Activated T-helper 17 cell treated with anti-CD3 and anti-CD28 coated beads, Interleukin-2, amount 50 U/mL, for 72 hours (primary cell): ENCODE measurements around the gene ZEB1. TPM values are rescaled to one million over a fixed set of nuclear protein-coding genes. Genes with fewer than 3 reads are reported as not detected.
"Not testable (repeated sequence)": the region's sequence is repeated elsewhere in the genome, so short reads cannot be mapped to it uniquely, and the experiment has no call there.

ENCODE experiments used
- ATAC-seq: fragments of 150-1000 bp; cut with Tn5 transposase; replicated peaks from 2 replicates; pipeline ENCODE4 v1.10.0; 2021; ENCODE audit warnings: mild to moderate bottlenecking, moderate library complexity
- H3K27ac Mint-ChIP-seq: one replicate; pipeline ENCODE4 v1.8.0; 2022; ENCODE audit warnings: mixed read lengths
- H3K27me3 Mint-ChIP-seq: one replicate; pipeline ENCODE4 v1.8.0; 2022; ENCODE audit warnings: mixed read lengths
- H3K36me3 Mint-ChIP-seq: one replicate; pipeline ENCODE4 v1.8.0; 2022; ENCODE audit warnings: low read depth, mild to moderate bottlenecking, mixed read lengths
- H3K4me1 Mint-ChIP-seq: one replicate; pipeline ENCODE4 v1.8.0; 2022; ENCODE audit warnings: mixed read lengths
- H3K4me3 Mint-ChIP-seq: one replicate; pipeline ENCODE4 v1.8.0; 2022; ENCODE audit warnings: mild to moderate bottlenecking, mixed read lengths
- H3K9me3 Mint-ChIP-seq: one replicate; pipeline ENCODE4 v1.8.0; 2022; ENCODE audit warnings: mixed read lengths
- total RNA-seq, 2 donors: library from RNA; stranded (reverse); gene quantifications; one replicate each; pipeline ENCODE4 v1.2.3, GENCODE V29; 2022

ZEB1 gene
- total RNA-seq, 2 donors from 2014 or later, result 46.5 to 49.2 TPM

- peak; percentile 82 for ATAC-seq
- Mint-ChIP-seq H3K4me3 (no peak overlapping the region), H3K9me3 (no peaks in the 10 kb centered on the region), H3K27me3 (no peaks in the 10 kb centered on the region), H3K36me3 (no peaks in the 10 kb centered on the region), H3K4me1 (peaks cover 28% of the 10 kb centered on the region), H3K27ac (no peak overlapping the region)
These were observed 24.0 kb downstream of the ZEB1 start for GRCh38 chr10:31343009-31343408.

DNA sequence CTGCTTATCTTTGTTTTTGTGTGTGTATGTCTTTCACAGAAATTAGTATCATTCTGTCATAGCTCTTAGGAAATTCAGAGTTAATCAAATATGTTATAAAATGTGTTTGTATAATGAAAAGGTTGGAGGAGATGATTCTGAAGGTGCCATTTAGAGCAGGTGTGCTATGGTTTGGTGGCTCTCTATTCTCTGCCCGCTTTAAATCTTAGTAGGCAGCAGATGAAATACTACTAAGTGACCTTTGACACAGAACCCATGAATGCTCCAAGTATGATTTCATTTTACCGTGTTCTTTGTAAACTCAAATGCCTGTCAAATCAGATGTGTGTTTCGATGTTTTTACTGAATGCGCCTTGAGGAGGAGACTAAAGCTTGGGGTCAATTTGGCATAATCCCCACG, 24.5 kb downstream of the ZEB1 start:
- H3K27me3 Mint-ChIP-seq, result no peaks in the 10 kb centered on the region
- no peaks in the 10 kb centered on the region for H3K9me3 Mint-ChIP-seq
- no peak overlapping the region for H3K4me3 Mint-ChIP-seq
- H3K4me1 Mint-ChIP-seq, result peaks cover 29% of the 10 kb centered on the region
- H3K27ac Mint-ChIP-seq, result no peak overlapping the region
- peak; percentile 57 for ATAC-seq
- H3K36me3 Mint-ChIP-seq, result no peaks in the 10 kb centered on the region

DNA sequence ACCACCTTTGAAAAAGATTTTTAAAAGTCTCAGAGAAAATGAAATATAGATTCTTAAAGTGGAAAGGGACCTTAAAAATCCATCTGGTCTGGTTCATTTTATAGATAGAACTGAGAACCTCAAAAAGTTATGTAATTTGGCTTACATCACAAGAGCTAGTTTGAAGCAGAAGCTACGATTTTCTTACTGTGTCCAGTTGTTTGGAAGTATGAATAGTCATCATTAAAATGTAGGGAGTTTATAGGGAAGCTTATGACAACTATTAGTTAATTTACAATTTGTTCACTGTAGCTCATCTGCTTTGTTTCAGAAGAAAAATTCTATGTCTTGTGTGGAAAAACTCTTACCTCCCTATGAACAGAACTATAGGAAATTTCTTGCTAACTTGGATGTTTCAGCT, 26.9 kb downstream of the ZEB1 start:
- Mint-ChIP-seq H3K27ac (no peak overlapping the region), H3K4me3 (no peak overlapping the region)

DNA sequence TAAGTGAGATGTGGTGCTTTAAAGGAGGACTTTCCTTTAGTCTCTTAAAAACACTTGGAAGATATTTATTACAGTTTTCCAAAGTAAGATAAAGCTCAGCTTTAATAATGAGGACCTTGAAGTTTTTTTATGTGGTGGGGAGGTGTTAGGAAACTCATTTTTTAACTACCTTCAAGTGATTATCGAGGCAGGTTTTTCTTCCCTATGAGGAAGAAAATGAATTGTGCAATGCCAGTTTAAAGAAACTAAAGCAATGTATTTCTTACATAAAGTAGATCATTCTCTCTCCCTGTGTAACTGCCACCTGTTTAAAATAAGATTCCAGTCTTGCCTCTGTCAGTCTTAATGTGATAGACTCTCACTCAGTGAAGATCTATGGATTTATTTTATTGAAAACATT, 27.9 kb downstream of the ZEB1 start:
- Mint-ChIP-seq H3K27me3 (no peaks in the 10 kb centered on the region), H3K36me3 (no peaks in the 10 kb centered on the region), H3K27ac (peak overlapping the region; percentile 72), H3K4me3 (peak overlapping the region; percentile 24), H3K9me3 (no peaks in the 10 kb centered on the region), H3K4me1 (peaks cover 40% of the 10 kb centered on the region)
- ATAC-seq, result no peak

More for the DNA sequence above, 26.9 kb downstream of the ZEB1 start:
- no peak for ATAC-seq
- Mint-ChIP-seq H3K9me3 (no peaks in the 10 kb centered on the region), H3K36me3 (no peaks in the 10 kb centered on the region), H3K27me3 (no peaks in the 10 kb centered on the region), H3K4me1 (peaks cover 40% of the 10 kb centered on the region)

DNA sequence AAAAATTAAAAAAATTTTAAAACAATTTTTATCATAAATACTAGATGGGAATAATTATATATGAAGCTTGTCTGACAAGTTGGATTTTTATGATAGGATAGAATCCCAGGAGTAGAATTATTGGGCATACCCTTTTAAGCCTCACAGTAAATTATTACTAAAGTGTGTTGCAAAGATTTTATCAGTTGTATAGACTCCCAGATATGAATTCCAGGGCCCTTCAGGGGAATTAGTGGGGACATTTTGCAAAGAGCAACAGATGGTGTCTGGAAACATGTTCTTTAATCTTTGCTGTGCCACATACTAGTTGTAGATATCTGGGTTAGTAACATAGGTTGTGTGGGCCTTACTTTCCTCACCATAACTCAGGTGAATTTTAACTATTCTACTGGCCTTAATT, 28.7 kb downstream of the ZEB1 start:
- Mint-ChIP-seq H3K27ac (peak overlapping the region; percentile 56), H3K4me3 (peak overlapping the region; percentile 62), H3K27me3 (no peaks in the 10 kb centered on the region), H3K4me1 (peaks cover 45% of the 10 kb centered on the region), H3K9me3 (no peaks in the 10 kb centered on the region), H3K36me3 (no peaks in the 10 kb centered on the region)
- ATAC-seq, result no peak

DNA sequence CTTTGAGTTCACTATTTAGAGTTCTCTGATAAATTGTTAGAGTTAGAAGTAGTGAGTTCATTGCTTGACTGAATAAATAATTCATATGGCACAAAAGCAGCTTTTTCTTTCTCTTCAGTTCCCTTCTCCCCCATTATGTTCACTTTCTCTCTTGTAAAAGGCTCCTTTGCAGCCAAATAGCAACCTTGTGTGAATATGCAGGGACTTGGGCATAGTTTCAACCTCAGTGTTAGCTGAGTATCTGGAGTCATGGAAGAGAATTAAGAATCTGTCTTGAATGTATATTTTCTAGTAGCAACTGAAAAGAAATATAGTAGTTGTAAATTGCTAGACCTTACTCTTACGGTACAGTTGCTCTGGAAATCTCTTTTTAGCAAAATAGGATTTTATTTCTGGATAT, 31.9 kb downstream of the ZEB1 start:
- no peak overlapping the region for H3K4me3 Mint-ChIP-seq
- no peaks in the 10 kb centered on the region for H3K9me3 Mint-ChIP-seq
- ATAC-seq, result no peak
- H3K27ac Mint-ChIP-seq, result no peak overlapping the region
- H3K4me1 Mint-ChIP-seq, result peaks cover 46% of the 10 kb centered on the region
- H3K27me3 Mint-ChIP-seq, result no peaks in the 10 kb centered on the region
- no peaks in the 10 kb centered on the region for H3K36me3 Mint-ChIP-seq

DNA sequence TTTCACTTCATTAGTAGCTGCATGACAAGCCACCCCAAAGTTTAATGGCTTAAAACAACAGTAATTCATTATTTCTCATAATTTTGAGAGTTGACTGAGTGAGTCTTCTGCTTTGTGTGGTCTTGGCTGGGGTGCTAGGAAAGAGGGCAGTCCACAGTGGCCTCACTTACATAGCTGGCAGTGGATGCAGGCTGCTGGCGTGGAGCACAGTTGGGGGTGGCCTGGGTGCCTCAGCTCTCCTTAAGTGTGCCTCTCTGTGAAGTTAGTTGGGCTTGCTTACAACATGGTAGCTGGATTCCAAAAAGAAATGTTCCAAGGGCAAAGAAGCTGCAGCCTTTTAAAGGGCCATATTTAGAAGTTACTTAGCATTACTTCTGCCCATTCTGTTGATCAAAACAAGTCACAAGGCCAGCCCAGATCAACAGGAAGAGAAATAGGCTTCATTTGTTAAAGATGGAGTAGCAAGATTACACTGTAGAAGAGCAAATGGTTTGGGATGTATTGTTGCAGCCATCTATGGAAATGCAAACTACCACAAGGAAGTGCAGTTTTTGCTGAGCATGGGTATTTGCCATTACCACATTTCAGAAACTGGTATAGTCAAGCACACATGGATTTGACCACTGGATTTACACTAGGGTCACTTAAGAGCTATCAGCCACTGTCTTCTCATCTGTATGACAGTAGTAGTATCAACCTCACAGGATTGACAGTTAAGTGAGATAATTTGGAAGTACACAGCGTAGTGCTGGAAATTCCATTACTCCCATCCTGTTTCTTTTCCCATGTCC, 33.6 kb downstream of the ZEB1 start:
- no peaks in the 10 kb centered on the region for H3K36me3 Mint-ChIP-seq
- peak overlapping the region; percentile 33 for H3K4me3 Mint-ChIP-seq
- peaks cover 48% of the 10 kb centered on the region for H3K4me1 Mint-ChIP-seq
- H3K27ac Mint-ChIP-seq, result peak overlapping the region; percentile 74
- ATAC-seq, result no peak
- no peaks in the 10 kb centered on the region for H3K27me3 Mint-ChIP-seq
- no peaks in the 10 kb centered on the region for H3K9me3 Mint-ChIP-seq

DNA sequence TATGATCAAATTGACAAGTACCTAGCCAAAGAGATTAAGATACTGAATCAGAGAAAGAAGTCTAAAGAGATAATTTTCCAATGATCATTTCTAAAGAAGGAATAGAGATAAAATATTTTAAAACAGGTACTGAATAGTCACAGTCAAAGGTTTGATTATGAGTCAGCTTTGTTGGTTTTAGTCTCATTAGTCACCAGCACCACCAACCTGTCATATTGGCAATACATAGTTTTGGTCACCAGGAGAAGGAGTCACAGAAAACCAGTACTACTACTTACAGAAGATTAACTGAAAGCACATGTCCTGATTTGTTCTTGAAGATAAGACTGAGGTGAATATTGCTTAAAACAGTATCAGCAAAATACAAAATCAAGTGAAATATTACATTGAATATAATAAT, 34.6 kb downstream of the ZEB1 start:
- H3K4me1 Mint-ChIP-seq, result peaks cover 48% of the 10 kb centered on the region
- no peaks in the 10 kb centered on the region for H3K36me3 Mint-ChIP-seq
- peak; percentile 98 for ATAC-seq
- H3K27me3 Mint-ChIP-seq, result no peaks in the 10 kb centered on the region
- H3K9me3 Mint-ChIP-seq, result no peaks in the 10 kb centered on the region
- peak overlapping the region; percentile 74 for H3K27ac Mint-ChIP-seq
- peak overlapping the region; percentile 50 for H3K4me3 Mint-ChIP-seq

DNA sequence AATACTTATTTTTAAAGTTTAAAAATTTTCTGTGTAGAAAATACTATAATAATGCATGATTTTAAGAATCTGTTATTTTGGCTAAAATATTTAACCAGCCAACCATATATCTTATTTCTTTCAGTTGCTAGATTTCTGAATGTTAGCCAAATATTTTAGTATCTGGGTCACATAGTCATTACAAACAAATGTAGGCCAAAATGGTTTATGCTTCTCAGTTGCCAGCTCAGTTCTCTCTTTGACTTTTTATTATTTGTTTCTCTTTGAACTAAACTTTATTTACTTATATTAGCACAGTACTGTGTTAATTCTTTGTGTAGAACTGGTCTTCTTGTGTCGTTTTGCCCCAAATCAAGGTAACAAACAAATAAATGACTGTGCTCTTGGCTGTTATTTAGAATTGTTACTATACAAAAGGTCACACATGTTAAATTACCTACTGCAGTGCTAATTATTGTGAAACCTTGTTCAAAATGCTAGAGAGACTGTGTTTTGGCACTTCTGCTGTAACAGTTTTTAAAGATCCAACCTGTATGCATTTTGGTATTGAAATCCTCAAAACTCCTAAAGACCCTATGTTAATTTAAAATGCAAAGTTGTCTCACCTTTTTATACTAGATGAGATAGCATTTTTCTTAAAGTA, 39.8 kb downstream of the ZEB1 start:
- H3K4me3 Mint-ChIP-seq, result no peak overlapping the region
- no peaks in the 10 kb centered on the region for H3K27me3 Mint-ChIP-seq
- peaks cover 24% of the 10 kb centered on the region for H3K4me1 Mint-ChIP-seq
- H3K9me3 Mint-ChIP-seq, result no peaks in the 10 kb centered on the region
- peaks cover 11% of the 10 kb centered on the region for H3K36me3 Mint-ChIP-seq
- no peak for ATAC-seq
- no peak overlapping the region for H3K27ac Mint-ChIP-seq

GRCh38 chr10:31359979-31360378, 41.0 kb downstream of the ZEB1 start:
- no peak for ATAC-seq
- H3K4me3 Mint-ChIP-seq, result no peak overlapping the region
- peaks cover 22% of the 10 kb centered on the region for H3K4me1 Mint-ChIP-seq
- H3K9me3 Mint-ChIP-seq, result no peaks in the 10 kb centered on the region
- H3K27ac Mint-ChIP-seq, result no peak overlapping the region
- no peaks in the 10 kb centered on the region for H3K27me3 Mint-ChIP-seq
- H3K36me3 Mint-ChIP-seq, result peaks cover 11% of the 10 kb centered on the region

GRCh38 chr10:31361475-31361874, 42.5 kb downstream of the ZEB1 start:
- H3K4me3 Mint-ChIP-seq, H3K9me3 Mint-ChIP-seq, H3K27me3 Mint-ChIP-seq, ATAC-seq, H3K27ac Mint-ChIP-seq: not testable (repeated sequence)
- H3K36me3 Mint-ChIP-seq, result peaks cover 11% of the 10 kb centered on the region
- H3K4me1 Mint-ChIP-seq, result peaks cover 14% of the 10 kb centered on the region

DNA sequence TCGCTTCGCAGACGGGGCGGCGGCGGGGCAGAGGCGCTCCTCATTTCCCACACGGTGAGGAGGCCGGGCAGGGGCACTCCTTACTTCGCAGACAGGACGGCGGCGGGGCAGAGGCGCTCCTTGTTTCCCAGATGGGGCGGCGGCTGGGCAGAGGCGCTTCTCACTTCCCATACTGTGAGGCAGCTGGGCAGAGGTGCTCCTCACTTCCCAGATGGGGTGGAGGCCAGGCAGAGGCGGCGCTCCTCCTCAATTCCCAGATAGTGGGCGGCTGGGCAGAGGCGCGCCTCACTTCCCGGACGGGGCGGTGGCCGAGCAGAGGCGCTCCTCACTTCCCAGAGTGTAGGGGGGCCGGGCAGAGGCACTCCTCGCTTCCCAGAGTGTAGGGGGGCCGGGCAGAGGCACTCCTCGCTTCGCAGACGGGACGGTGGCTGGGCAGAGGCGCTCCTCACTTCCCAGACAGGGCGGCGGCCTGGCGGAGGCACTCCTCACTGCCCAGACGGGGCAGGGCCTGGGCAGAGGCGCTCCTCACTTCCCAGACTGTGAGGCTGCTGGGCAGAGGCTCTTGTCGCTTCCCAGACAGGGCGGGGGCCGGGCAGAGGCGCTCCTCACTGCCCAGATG, 43.1 kb downstream of the ZEB1 start:
- Mint-ChIP-seq H3K36me3 (peaks cover 11% of the 10 kb centered on the region), H3K4me1 (peaks cover 9% of the 10 kb centered on the region), H3K9me3 (no peaks in the 10 kb centered on the region), H3K4me3 (no peak overlapping the region), H3K27me3 (no peaks in the 10 kb centered on the region), H3K27ac (no peak overlapping the region)
- no peak for ATAC-seq

DNA sequence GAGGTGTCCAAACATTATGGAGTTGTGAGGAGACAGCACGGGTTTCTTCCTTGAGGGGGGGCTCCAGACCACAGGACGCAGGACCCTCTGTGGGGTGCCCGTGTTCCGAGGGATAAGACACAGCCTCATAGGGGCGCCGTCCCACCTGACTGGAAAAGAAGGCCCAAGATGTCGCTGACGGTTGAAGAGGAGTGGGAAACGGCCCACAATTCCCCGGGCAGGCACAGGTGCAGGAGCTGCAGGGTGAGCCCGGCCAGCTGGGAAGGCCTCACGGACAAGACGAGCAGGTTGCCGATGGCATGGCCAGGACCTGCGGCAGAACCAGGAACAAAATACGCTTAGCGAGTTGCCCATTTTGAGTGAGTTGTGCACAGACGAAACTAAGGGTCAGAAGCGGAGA, 44.7 kb downstream of the ZEB1 start:
- H3K9me3 Mint-ChIP-seq, H3K4me3 Mint-ChIP-seq, H3K27me3 Mint-ChIP-seq, ATAC-seq, H3K4me1 Mint-ChIP-seq: not testable (repeated sequence)
- Mint-ChIP-seq H3K36me3 (peaks cover 11% of the 10 kb centered on the region), H3K27ac (peak overlapping the region; percentile 43)

- H3K36me3 Mint-ChIP-seq, result peaks cover 11% of the 10 kb centered on the region
- not testable (repeated sequence) for H3K4me1 Mint-ChIP-seq, H3K9me3 Mint-ChIP-seq, H3K27ac Mint-ChIP-seq, H3K27me3 Mint-ChIP-seq, ATAC-seq, H3K4me3 Mint-ChIP-seq
These were observed 45.2 kb downstream of the ZEB1 start for GRCh38 chr10:31364238-31364637.

- Mint-ChIP-seq H3K36me3 (peaks cover 11% of the 10 kb centered on the region), H3K27ac (no peak overlapping the region), H3K4me1 (peaks cover 28% of the 10 kb centered on the region), H3K27me3 (no peaks in the 10 kb centered on the region), H3K9me3 (no peaks in the 10 kb centered on the region), H3K4me3 (no peak overlapping the region)
- no peak for ATAC-seq
These were observed 47.7 kb downstream of the ZEB1 start for GRCh38 chr10:31366703-31367102.
